Measurements from ENCODE around the gene HARS1.

DNA sequence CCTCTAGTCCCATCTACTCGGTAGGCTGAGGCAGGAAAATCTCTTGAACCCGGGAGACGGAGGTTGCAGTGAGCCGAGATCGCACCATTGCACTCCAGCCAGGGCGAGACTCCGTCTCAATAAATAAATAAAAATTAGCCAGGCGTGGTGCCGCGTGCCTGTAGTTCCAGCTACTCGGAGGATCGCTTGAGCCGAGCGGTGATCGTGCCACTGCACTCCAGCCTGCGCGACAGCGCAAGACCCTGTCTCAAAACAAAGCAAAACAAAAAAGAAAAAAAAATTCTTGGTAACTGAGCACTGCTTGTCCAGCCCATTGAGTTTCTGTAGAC is 27.2 kb downstream of the HARS1 start:
- TF ChIP-seq CTCF (IDR thresholded peaks at IDR 0.05): no peak
- TF ChIP-seq POLR2A (IDR thresholded peaks at IDR 0.05): no peak
